Upper lobe of right lung (tissue), 1 donor: ENCODE data around the gene MMP21. TPM values are rescaled to one million over a fixed set of nuclear protein-coding genes. Genes with fewer than 3 reads are reported as not detected.

ENCODE experiments used
- ATAC-seq: fragments of 200-7000 bp; cut with Tn5 transposase; one replicate; pipeline ENCODE4 v1.9.1; 2020; ENCODE audit warnings: mild to moderate bottlenecking, moderate library complexity
- DNase-seq: peaks from one replicate; pipeline ENCODE4 v3.0.0-alpha.2; 2020
- H3K27ac ChIP-seq: fragments of 200-600 bp; one replicate; pipeline ENCODE4 v1.8.0; 2022
- H3K27me3 ChIP-seq: fragments of 200-600 bp; one replicate; pipeline ENCODE4 v1.8.0; 2022; ENCODE audit warnings: mild to moderate bottlenecking
- H3K36me3 ChIP-seq: fragments of 200-600 bp; one replicate; pipeline ENCODE4 v1.8.0; 2022
- H3K4me1 ChIP-seq: fragments of 200-600 bp; one replicate; pipeline ENCODE4 v1.8.0; 2022
- H3K4me3 ChIP-seq: fragments of 200-600 bp; one replicate; pipeline ENCODE4 v1.8.0; 2022; ENCODE audit warnings: mild to moderate bottlenecking
- H3K9me3 ChIP-seq: fragments of 200-600 bp; one replicate; pipeline ENCODE4 v1.8.0; 2022
- intact Hi-C: fragments of 100-400 bp; cut with DNase I; formaldehyde crosslinking; loops from one replicate; pipeline ENCODE4 v1.11.0; 2022
- microRNA-seq: library from miRNA; unstranded; fragments of <30 nt; microRNA quantifications from one replicate; pipeline ENCODE4 v1.2.0, GENCODE V29; 2020; ENCODE audit warnings: borderline microRNAs expressed
- total RNA-seq: library from RNA; stranded (reverse); fragmentation: NEBNext Ultra II Directional; extraction: Animal tissue kit (Norgen Biotek cat#: 25700); gene quantifications from one replicate; pipeline ENCODE4 v1.2.1, GENCODE V29; 2021
- TF ChIP-seq, protein P1 (sequence below): fragments of 200-600 bp; IDR thresholded peaks from one replicate; pipeline ENCODE4 v1.8.0; 2022; ENCODE audit warnings: antibody characterized with exemption
- donor health status: DM: no; HTN: yes; CAD: no; lungs with severe emphysema.

MMP21 gene
- total RNA-seq, 1 donor from 2014 or later, result not detected

DNA sequence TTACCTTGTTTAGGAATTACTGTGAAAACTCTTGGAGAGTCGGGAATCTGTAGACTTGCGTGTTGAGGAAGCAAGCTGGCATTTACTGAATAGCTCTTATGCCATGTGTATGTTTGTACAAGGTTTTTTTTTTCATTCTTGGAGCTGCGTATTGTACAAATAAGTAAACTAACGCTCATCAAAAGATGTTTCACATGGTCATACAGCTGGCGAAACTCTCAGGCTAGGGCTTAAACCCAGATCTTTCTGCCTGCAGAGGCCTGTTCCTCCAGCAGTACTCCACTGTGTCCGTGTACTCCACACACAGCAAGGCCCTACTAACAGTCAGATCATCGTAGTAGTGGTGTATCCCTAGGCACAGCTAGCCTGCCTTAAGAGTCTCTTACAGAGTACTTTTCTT, 48.7 kb downstream of the MMP21 start:
- Histone ChIP-seq H3K9me3 (no peaks in the 10 kb centered on the region), H3K36me3 (peaks cover 100% of the 10 kb centered on the region), H3K4me3 (no peak overlapping the region), H3K4me1 (no peaks in the 10 kb centered on the region), H3K27ac (no peak overlapping the region), H3K27me3 (no peaks in the 10 kb centered on the region)
- TF ChIP-seq, protein P1, sequence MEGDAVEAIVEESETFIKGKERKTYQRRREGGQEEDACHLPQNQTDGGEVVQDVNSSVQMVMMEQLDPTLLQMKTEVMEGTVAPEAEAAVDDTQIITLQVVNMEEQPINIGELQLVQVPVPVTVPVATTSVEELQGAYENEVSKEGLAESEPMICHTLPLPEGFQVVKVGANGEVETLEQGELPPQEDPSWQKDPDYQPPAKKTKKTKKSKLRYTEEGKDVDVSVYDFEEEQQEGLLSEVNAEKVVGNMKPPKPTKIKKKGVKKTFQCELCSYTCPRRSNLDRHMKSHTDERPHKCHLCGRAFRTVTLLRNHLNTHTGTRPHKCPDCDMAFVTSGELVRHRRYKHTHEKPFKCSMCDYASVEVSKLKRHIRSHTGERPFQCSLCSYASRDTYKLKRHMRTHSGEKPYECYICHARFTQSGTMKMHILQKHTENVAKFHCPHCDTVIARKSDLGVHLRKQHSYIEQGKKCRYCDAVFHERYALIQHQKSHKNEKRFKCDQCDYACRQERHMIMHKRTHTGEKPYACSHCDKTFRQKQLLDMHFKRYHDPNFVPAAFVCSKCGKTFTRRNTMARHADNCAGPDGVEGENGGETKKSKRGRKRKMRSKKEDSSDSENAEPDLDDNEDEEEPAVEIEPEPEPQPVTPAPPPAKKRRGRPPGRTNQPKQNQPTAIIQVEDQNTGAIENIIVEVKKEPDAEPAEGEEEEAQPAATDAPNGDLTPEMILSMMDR, result no peak
- no peak for DNase-seq
- intact Hi-C loops, result no loop called here
- ATAC-seq, result peak; percentile 26

DNA sequence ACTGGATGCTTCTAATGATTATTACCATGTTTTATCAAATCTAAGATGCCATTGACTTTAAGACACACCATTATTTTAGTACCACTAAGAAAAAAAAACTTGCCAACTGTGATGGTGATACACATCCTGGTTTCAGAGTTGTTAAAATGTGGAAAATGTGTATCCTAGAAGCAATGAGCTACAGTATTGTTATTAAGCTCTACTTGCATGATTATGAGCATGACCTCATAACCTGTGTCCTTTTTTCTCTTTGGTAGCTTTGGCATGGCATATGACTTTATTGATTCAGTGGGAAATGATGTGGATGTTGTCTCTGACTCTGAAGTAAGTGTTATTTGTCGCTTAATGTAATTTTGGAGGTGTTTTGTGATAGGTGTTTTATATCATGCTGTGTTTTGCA, 52.8 kb downstream of the MMP21 start:
- no peak for DNase-seq
- intact Hi-C loops, result no loop called here
- H3K27ac ChIP-seq, result no peak overlapping the region
- H3K36me3 ChIP-seq, result peaks cover 70% of the 10 kb centered on the region
- no peak overlapping the region for H3K4me3 ChIP-seq
- TF ChIP-seq, protein P1, result no peak
- peaks cover 12% of the 10 kb centered on the region for H3K4me1 ChIP-seq
- H3K27me3 ChIP-seq, result no peaks in the 10 kb centered on the region
- ATAC-seq, result no peak
- H3K9me3 ChIP-seq, result no peaks in the 10 kb centered on the region

DNA sequence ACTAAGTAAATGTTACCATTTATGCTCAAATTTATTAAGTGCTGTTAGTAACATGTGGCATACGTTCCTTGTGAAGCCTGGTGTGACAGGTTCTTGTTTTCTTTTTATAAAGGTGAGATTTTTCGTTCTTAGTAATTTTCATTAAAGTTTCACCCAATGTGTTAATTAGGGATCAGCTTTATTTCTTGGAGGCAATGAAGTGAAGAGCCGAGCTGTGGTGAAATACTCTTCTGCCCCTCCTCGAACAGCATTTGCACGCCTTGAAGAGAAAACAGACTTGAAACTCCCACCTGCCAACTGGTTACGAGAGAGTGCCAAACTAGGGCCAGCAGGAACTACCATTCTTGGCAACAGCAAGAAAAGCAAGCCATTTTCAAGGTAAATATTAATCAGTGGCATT, 54.6 kb downstream of the MMP21 start:
- Histone ChIP-seq H3K27me3 (no peaks in the 10 kb centered on the region), H3K9me3 (no peaks in the 10 kb centered on the region), H3K36me3 (peaks cover 52% of the 10 kb centered on the region), H3K4me3 (no peak overlapping the region), H3K27ac (no peak overlapping the region), H3K4me1 (peaks cover 12% of the 10 kb centered on the region)
- DNase-seq (no peak), ATAC-seq (no peak)
- TF ChIP-seq, protein P1, result no peak
- intact Hi-C loops, result no loop called here

DNA sequence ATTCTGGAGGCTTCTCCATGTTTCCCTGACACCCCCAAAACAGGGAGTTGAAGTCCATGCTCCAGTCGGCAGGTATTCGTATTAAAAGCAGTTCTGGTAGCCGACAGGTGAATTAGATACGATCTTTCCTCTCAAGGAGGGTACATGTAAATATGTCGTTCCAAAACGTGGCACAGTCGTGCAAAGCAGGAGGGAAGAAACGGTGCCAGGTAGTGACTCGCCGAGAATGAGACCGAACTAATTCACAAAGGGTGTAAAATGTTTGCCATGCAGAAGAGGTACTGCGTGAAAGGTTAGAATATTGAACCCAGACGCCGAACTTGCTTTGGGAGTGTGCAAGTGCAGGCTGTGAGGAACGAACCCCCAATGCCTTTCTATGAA, 55.6 kb downstream of the MMP21 start:
- intact Hi-C loops, result no loop called here
- H3K9me3 ChIP-seq, result no peaks in the 10 kb centered on the region
- H3K27ac ChIP-seq, result peak overlapping the region; percentile 95
- TF ChIP-seq, protein P1, result no peak
- H3K4me1 ChIP-seq, result peaks cover 12% of the 10 kb centered on the region
- no peak for DNase-seq
- no peak for ATAC-seq
- peaks cover 41% of the 10 kb centered on the region for H3K36me3 ChIP-seq
- H3K27me3 ChIP-seq, result no peaks in the 10 kb centered on the region
- H3K4me3 ChIP-seq, result peak overlapping the region; percentile 96

DNA sequence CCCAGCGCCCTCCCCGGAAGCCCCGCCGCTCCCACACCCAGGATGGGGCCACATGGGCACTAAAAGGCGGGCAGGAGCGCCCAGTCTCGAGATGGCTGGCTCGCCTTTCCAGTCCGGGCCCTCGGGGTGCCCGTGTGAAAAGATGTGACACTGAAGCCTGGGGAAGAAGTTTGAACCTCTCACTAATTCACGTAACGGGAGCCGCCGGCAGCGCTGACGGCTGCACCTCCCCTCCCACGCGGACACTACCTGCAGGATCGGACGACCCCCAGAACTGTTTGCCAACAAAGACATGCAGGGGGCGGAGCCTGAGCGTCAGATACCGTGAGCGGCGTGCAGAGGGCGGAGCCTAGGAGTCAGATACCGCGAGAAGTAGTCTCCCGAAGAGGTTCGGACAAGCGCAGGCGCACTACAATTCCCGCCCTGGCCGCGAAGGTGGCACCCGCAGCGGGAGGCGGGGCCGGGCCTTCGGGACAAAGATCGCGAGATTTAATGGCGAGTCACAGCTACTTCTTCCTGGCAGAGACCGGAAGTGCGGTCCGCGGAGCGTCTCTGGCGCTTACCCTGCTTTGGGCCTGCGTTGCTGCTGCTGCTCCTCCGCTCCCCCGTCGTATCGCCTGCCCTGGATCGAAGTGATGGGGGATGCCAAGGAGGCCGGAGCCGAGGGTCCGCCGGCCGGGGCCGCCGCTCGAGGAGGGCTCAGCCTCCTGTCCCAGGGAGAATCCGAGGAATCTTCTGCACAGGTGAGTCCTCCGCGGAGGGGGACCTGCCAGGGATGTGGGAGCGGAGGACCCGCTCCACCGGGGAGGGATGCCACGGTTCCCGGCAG, 56.2 kb downstream of the MMP21 start, which contains the start of gene EDRF1:
TSS of gene EDRF1 (plus strand) at position 537 of the 829 bp plus-strand sequence. CDS start at position 636, 99 bp downstream.
- H3K27me3 ChIP-seq, result no peaks in the 10 kb centered on the region

More for the DNA sequence above, 56.2 kb downstream of the MMP21 start, which contains the start of gene EDRF1:
- intact Hi-C loops, result no loop called here
- H3K36me3 ChIP-seq, result peaks cover 35% of the 10 kb centered on the region
- TF ChIP-seq, protein P1, result no peak
- H3K4me3 ChIP-seq, result peak within 1 kb of the TSS; percentile 96
- no peaks in the 10 kb centered on the region for H3K9me3 ChIP-seq
- peaks cover 12% of the 10 kb centered on the region for H3K4me1 ChIP-seq
- DNase-seq (peak; percentile 99), ATAC-seq (peak; percentile 100)
- H3K27ac ChIP-seq, result peak within 1 kb of the TSS; percentile 95

Small RNA genes lying within 50 kb of the gene (microRNA-seq; reads per million reads assigned to microRNA genes)
- 0.50 reads per million for gene MIR4484

Other genes starting within 250 kb of the MMP21 start
- gene TEX36, start 92.7 kb downstream of the MMP21 start, total RNA-seq, result not detected
- gene EDRF1, start 56.1 kb downstream of the MMP21 start, total RNA-seq, result 20.8 TPM
- 34.2 TPM for gene UROS, start 47.4 kb upstream of the MMP21 start, total RNA-seq
- gene BCCIP, start 47.7 kb upstream of the MMP21 start, total RNA-seq, result 36.9 TPM
- 35.1 TPM for gene DHX32, start 105.5 kb upstream of the MMP21 start, total RNA-seq
- 2.6 TPM for gene FANK1, start 120.7 kb upstream of the MMP21 start, total RNA-seq